22Rv1 (cell line): ENCODE data around the gene RAVER1.
"Not testable (repeated sequence)": the region's sequence is repeated elsewhere in the genome, so short reads cannot be mapped to it uniquely, and the experiment has no call there.

ENCODE experiments used
- H3K27ac ChIP-seq: fragments of 450-650 bp; 2 replicates; pipeline ENCODE4 v1.5.1; 2017
- CTCF ChIP-seq: fragments of 450-650 bp; IDR thresholded peaks from 2 replicates; pipeline ENCODE4 v1.5.1; 2017; ENCODE audit warnings: mild to moderate bottlenecking
- ZFX ChIP-seq: fragments of 450-650 bp; IDR thresholded peaks from 2 replicates; pipeline ENCODE4 v1.6.1; 2017; ENCODE audit warnings: antibody characterized with exemption, borderline replicate concordance

The RAVER1 gene

GRCh38 chr19:10332965-10333757, at the start of gene RAVER1:
Gene RAVER1, minus strand, starts transcription at chr19:10333529. Its CDS starts 22 bp downstream, at chr19:10333507.
- TF ChIP-seq ZFX (no peak), CTCF (no peak)
- peak within 1 kb of the TSS; percentile 85 for H3K27ac ChIP-seq

- not testable (repeated sequence) for H3K27ac ChIP-seq
These were observed 49.8 kb upstream of the RAVER1 start for GRCh38 chr19:10383223-10383499.

GRCh38 chr19:10380313-10381102, 47.2 kb upstream of the RAVER1 start, which contains the start of gene TYK2:
Gene TYK2, minus strand, starts transcription at chr19:10380572. Its CDS starts 2,166 bp downstream, at chr19:10378406.
- TF ChIP-seq ZFX (no peak), CTCF (no peak)
- H3K27ac ChIP-seq = peak within 1 kb of the TSS; percentile 85

GRCh38 chr19:10379880-10380312, 46.6 kb upstream of the RAVER1 start:
- peak overlapping the region; percentile 85 for H3K27ac ChIP-seq
- TF ChIP-seq CTCF (no peak), ZFX (no peak)

GRCh38 chr19:10378124-10378523, 44.8 kb upstream of the RAVER1 start:
- no peak overlapping the region for H3K27ac ChIP-seq
- TF ChIP-seq CTCF (no peak), ZFX (no peak)

- H3K27ac ChIP-seq = not testable (repeated sequence)
These were observed 43.9 kb upstream of the RAVER1 start for GRCh38 chr19:10377140-10377640.

- no peak overlapping the region for H3K27ac ChIP-seq
- TF ChIP-seq ZFX = no peak
- no peak for TF ChIP-seq CTCF
These were observed 41.6 kb upstream of the RAVER1 start for GRCh38 chr19:10374931-10375330.

- TF ChIP-seq CTCF (no peak), ZFX (no peak)
- no peak overlapping the region for H3K27ac ChIP-seq
These were observed 39.4 kb upstream of the RAVER1 start for GRCh38 chr19:10372690-10373089.
